ENCODE results near the gene SRM. TPM values are rescaled to one million over a fixed set of nuclear protein-coding genes. Genes with fewer than 3 reads are reported as not detected.

Gene SRM
- total and polyA plus RNA-seq, 2 of the 13 experiments (the other 11 are each of a cell fraction or from before 2014, with no cell fraction given), result 27.9 to 31.8 TPM

DNA sequence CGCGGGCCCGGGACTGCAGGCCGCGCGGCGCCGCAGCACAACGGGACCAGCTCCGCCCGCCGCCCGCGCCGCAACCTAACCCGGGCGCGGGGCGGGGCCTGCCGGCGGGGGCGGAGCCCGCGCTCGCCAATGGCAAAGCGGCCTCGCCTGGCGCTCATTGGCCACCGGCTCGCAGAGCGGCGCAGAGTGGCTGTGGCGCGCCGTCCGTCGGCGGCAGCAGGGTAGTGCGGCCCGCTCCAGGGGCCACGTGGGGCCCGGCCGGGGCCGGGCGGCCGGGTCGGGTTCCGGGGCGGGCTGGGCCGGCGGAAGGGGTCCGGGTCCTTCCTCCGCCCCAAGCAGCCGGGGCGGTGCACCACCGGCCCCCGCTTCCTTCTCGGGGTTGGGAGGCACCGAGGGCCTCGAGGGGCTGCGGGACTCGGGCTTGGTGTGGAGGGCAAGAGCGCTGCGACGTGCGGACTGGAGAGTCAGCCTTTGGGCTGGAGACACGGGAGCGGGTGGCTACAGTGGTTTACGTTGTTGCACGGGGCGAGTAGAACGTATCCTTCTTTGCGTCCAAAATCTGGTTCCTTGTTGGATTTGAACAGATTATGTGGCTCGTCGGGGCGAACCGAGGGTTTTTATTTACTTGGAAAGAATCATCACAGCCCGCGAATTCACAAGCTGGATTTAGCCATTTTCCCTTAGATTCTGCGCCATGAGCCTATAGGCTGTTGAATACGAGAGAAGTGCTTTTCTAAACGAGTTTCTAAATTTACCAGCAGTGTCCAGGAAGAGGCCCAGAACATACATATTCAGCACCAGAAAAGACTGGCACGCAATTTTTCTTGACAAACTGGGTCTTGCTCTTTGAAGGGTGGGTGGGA is at the start of gene SRM (continued):
- TF ChIP-seq BHLHE40 (IDR thresholded peaks at IDR 0.05; ENCODE audit: low read length) (no peak), HDAC2 (CRISPR knock-in tag; IDR thresholded peaks at IDR 0.05) (no peak), FLYWCH1 (CRISPR knock-in tag; IDR thresholded peaks at IDR 0.05) (no peak), ATF7-NPFF (CRISPR knock-in tag; IDR thresholded peaks at IDR 0.05; ENCODE audit: low read depth) (no peak), ZFYVE20 (CRISPR knock-in tag; IDR thresholded peaks at IDR 0.05; ENCODE audit: borderline replicate concordance, low read depth) (no peak), KMT2B (CRISPR knock-in tag; IDR thresholded peaks at IDR 0.05) (no peak), ZBED4 (CRISPR knock-in tag; IDR thresholded peaks at IDR 0.05; ENCODE audit: borderline replicate concordance) (peak; percentile 94), GATA4 (IDR thresholded peaks at IDR 0.05; ENCODE audit: borderline replicate concordance, low read depth) (no peak), POLR2AphosphoS2 (IDR thresholded peaks at IDR 0.05; ENCODE audit: low read depth, low read length) (no peak), LCORL (IDR thresholded peaks at IDR 0.05) (no peak), LCORL (CRISPR knock-in tag; IDR thresholded peaks at IDR 0.05) (no peak), ZNF160 (CRISPR knock-in tag; IDR thresholded peaks at IDR 0.05) (no peak), TBL1XR1 (IDR thresholded peaks at IDR 0.05; ENCODE audit: borderline replicate concordance, low read length, partially characterized antibody) (no peak), NR2F6 (IDR thresholded peaks at IDR 0.05) (no peak), NR2F6 (CRISPR knock-in tag; IDR thresholded peaks at IDR 0.05) (no peak), ZNF180 (CRISPR knock-in tag; IDR thresholded peaks at IDR 0.05; ENCODE audit: borderline replicate concordance, low read depth) (no peak), PAWR (CRISPR knock-in tag; IDR thresholded peaks at IDR 0.05; ENCODE audit: borderline replicate concordance) (no peak), ETS1 (CRISPR knock-in tag; IDR thresholded peaks at IDR 0.05) (no peak), ZNF337 (CRISPR knock-in tag; IDR thresholded peaks at IDR 0.05; ENCODE audit: borderline replicate concordance, low read depth) (no peak), GMEB1 (CRISPR knock-in tag; IDR thresholded peaks at IDR 0.05; ENCODE audit: borderline replicate concordance) (no peak)
- TF ChIP-seq, protein P1, sequence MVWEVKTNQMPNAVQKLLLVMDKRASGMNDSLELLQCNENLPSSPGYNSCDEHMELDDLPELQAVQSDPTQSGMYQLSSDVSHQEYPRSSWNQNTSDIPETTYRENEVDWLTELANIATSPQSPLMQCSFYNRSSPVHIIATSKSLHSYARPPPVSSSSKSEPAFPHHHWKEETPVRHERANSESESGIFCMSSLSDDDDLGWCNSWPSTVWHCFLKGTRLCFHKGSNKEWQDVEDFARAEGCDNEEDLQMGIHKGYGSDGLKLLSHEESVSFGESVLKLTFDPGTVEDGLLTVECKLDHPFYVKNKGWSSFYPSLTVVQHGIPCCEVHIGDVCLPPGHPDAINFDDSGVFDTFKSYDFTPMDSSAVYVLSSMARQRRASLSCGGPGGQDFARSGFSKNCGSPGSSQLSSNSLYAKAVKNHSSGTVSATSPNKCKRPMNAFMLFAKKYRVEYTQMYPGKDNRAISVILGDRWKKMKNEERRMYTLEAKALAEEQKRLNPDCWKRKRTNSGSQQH (CRISPR knock-in tag; IDR thresholded peaks at IDR 0.05; ENCODE audit: low read depth), result no peak
- TF ChIP-seq, protein P2, sequence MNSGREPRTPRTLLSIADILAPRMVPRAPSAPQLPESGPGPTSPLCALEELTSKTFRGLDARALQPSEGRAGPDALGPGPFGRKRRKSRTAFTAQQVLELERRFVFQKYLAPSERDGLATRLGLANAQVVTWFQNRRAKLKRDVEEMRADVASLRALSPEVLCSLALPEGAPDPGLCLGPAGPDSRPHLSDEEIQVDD (CRISPR knock-in tag; IDR thresholded peaks at IDR 0.05; ENCODE audit: borderline replicate concordance), result no peak
